GM15510 (cell line): ENCODE data around the gene TMEM44.

Experiments
- POLR2A ChIP-seq: IDR thresholded peaks from 3 replicates; pipeline ENCODE4 v1.6.1; 2011; ENCODE audit warnings: borderline replicate concordance; ENCODE audit not compliant: insufficient read length; ENCODE audit errors: extremely low read depth

The TMEM44 gene

DNA sequence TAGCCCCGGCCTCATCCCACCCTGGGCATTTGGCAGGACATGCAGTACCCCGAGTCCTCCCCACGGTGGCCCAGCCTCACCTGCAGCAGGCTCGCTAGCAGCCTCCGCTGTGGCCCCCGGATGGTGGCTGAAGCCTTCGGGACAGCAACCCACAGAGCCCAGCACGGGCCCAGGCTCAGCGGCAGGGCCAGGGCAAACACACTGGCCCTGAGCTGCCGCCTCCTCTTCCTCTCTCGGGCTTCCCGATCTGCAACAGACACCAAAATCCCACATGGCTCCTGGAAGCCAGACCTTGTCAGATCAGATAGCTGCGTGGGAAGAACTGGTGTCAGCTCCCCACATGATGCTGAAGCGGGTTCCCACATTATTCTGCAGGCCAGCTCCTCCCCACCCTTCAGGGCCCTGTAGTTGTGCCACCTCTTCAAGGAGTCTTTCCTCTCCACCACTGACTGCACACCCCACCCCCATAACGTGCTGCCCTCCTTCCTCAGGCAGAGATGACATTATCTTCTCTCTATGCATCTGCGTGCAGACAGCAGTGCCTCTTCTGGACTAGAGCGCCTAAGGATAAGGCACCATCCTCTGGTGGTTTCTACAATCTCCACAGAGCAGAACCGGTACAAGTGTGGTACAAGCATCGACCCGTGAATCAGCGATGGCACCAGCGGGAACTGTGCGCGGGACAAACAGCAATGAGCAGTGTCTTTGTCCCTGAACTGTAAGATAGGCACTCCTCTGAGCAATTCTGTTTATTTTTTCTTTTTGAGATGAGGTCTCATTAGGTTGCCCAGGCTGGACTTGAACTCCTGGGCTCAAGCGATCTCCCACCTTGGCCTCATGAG, 9.5 kb downstream of the TMEM44 start:
- no peak for TF ChIP-seq POLR2A

DNA sequence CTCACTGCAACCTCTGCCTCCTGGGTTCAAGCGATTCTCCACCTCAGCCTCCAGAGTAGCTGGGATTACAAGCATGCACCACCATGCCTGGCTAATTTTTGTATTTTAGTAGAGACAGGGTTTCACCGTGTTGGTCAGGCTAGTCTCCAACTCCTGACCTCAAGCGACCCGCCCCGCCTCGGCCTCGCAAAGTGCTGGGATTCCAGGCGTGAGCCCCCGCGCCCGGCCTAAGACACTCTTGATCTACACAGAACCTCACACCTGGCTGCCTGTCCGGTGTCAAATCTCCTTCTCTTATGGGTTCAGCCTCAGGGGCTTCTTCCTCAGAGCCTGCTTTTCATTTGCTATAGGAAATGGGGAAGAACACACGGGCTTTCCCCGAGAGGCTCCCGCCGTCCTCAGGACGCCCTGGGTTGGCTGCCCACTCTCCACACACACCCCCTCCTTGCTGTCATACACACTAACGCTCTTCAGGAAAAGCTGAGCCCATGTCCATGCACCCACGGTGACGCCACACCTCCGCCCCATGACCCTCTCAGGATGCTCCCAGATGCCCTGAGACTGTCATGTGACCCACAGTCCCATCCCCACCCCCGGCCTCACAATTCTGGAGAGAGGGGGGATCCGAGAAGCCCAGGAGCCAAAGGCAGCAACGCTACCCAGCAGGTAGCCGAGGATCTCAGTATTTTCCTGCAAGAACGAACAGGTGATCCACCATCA, 10.4 kb downstream of the TMEM44 start:
- no peak for TF ChIP-seq POLR2A

DNA sequence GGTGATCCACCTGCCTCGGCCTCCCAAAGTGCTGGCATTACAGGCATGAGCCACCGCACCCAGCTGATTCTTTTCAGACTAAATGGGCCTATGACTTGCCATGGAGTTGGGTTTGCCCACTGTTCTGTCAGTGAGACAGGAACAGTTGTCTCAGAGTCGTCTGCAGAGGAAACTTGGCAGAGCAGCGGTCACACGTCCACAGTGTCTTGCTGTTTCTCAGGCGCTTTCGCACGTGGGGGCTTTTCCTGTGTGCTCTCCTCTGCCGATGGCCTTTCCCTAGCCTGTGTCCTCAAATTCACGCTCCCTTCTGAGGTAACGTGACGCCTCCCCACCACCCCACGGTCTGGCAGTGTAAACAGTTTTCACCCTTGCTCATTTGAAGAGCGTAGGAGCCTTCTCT, 11.3 kb downstream of the TMEM44 start:
- TF ChIP-seq POLR2A, result no peak

DNA sequence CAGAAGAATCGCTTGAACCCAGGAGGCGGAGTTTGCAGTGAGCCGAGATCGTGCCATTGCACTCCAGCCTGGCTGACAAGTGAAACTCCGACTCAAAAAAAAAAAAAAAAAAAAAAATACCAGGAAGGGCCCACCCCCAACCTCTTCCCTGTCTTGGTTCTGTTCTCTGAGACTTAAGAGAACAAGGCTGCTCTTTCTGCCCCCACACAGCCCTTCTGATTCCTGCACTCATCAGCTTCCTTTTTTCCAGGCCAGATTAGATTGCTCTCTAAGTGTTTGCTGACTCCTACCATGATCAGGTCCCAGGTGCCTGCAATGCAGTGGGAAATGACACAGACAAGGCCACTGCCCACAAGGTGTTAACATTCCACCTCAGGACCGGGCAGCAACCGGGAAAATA, 13.0 kb downstream of the TMEM44 start:
- no peak for TF ChIP-seq POLR2A

DNA sequence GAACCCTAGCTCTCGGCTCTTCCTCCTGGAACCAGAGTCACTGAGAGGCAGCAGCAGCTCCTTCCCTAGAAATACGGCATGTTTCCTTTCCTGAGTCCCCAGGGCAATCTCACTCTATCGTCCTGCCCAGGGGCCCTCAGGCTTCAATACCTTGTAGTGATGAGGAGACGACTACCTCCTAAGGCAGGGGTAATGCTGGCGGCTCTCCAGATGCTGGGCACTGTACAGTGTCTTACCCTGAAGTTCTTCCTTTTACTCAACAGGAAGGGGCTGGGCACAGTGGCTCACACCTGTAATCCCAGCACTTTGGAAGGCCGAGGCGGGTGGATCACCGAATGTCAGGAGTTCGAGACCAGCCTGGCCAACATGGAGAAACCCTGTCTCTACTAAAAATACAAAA, 13.5 kb downstream of the TMEM44 start:
- no peak for TF ChIP-seq POLR2A

DNA sequence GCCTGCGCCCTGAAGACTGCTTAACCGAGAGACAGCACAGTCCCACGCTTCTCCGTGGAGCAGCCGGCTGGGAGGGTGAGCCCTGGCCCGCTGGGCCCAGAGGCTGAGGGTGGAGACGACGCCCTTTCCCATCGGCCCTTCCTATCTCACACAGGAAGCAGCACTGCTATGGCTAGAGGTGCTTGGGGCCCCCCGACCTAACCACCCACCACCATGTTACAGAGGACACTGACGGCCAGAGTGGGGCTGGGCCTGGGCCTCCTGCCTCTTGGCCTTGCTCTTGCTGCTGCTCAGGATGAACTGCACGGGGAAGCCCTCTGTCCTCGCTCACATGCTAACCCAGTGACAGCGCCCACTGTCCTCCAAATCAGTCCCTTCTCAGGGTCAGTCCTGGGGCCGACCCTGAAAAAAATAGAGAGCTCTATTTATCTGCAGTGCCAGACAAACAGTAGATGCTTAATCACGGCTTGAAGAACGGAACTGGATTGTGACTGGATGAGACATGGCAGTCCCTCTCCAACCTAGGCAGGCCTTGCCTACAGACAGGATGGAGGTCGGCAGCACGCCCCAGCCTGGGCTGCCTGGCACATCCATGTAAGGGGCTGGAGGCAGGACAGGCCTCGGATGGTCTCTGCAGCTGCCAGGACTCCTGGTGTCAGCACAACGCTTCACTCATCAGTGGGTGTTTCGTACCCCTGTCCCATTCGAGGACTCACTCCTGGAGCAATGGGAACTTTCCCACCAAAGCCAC, 14.2 kb downstream of the TMEM44 start:
- TF ChIP-seq POLR2A, result no peak

DNA sequence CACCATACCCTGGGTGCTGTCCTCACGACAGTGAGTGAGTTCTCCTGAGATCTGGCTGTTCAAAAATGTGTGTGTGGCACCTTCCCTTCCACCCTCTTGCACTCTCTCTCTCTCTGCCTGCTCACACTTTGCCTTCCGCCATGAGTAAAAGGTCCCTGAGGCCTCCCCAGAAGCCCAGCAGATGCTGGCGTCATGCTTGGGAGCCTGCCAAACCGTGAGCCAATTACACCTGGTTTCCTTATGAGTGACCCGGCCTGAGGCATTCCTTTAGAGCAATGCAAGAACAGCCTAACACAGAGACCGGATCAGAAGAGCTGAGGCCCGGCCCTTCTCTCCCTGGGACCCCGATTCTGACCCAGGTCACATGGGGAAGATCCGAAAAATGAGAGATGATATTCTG, 15.4 kb downstream of the TMEM44 start:
- TF ChIP-seq POLR2A, result no peak

DNA sequence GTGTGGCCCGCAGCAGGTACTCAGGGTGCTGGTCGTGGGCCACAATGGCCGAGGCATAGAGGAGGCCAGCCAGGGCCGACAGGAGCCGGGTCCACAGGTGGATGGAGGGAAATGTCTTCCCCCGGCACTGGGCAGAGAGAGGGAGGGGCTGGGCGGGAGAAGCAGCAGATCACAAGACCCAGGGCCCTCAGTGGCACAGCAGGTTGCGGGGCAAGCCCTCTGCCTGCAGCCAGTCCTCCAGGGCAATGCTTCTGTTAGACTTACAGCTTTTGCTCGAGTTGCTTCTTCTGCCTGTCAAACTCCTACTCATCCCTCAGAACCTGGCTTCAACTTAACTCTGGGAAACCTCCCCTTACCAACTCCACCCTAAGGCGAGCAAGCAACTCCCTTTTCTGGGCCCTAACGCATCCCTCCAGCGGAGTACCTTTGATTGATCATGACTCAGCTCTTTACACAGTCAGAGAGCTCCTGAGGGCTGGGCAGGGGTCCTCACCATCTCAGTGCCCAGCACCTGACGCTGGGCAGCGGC, 16.0 kb downstream of the TMEM44 start:
- TF ChIP-seq POLR2A, result no peak

DNA sequence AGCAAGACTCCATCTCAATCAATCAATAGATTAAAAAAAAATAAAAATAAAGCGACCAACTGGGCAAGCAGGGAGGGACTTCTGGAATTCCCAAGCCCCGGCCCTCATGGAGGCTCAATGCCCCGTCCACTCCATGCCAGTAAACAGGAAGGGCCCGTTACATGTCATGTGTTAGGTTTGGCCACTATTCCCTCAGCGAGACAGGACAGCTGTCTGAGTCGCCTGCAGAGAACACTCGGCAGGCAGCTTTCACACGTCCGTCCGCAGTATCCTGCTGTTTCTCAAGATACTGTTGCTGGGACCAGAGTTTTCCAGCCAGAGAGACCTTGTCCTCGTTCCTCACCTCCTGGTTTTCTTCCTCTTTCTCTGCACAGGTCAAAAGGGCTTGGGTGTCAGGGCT, 18.0 kb downstream of the TMEM44 start:
- no peak for TF ChIP-seq POLR2A

DNA sequence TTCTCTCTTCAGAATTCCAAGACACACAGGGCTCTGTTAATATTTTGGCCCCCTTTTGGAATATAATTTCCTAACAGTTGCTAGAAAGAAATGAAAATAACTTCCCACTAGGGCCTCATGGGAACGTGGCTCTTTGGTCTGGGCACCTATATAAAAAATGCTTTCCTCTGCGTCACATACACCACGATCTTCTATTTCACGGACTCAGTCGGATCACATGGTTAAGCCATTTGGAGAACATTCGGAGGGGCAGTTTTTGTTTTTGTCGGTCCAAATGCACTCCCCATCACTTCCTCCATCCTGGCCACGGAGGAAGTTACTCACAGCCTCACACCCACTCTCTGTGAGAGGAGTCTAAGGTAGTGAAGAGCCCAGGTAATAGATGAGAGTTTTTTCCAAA, 21.0 kb downstream of the TMEM44 start:
- no peak for TF ChIP-seq POLR2A

DNA sequence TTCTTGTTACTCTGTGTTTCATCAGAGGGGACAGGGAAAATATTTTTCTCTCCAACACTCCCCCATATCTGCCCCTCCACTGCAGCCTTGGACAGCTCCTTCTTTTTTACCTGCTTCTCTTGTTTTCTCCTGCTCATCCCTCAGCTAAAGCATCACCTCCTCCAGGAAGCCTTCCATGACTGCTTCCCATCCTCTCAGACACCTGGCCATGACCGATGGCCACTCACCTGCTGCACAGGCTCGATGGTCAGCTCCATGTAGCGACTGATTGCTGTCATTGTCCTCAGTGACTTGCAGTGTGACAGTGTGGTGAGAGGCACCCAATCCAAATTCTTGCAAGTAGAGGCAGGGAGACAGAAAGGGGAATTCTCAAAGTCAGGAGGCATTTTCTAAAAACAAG, 22.5 kb downstream of the TMEM44 start:
- TF ChIP-seq POLR2A, result no peak

DNA sequence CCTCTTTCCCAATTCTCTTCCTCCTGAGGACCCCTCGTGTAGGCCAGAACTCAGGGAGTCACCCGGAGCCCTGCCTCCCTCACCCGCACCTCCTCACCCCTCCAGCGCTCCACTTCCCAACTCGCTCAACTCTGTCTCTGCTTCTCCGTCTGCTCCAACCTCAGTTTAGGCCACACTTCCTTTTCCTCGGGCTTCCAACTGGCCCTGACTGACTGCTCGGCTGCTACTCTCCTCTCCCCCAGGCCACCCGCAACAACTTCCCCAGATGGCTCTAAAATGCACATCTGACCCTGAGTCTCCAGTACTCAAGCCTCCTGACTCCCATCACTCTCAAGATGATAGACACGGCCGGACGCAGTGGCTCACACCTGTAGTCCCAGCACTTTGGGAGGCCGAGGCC, 23.6 kb downstream of the TMEM44 start:
- TF ChIP-seq POLR2A, result no peak

DNA sequence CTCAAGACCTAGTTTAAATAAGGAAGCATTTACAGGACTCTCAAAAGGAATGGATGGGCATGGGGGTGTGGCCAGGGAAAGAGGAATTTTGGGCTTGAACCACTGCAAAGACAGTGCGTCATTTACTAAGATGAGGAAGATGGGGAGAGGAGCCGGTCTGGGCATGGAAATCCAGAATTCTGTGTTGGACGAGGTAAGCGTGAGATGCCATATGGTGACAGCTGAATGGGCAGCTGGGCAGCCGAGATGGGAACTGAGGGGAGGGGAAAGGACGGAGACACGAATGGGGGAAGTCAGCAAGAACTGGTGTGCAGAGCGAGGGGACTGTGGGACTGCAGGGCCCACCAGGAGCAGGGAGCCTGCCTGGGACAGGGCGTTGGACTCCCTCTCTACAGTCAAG, 24.2 kb downstream of the TMEM44 start:
- TF ChIP-seq POLR2A, result no peak

DNA sequence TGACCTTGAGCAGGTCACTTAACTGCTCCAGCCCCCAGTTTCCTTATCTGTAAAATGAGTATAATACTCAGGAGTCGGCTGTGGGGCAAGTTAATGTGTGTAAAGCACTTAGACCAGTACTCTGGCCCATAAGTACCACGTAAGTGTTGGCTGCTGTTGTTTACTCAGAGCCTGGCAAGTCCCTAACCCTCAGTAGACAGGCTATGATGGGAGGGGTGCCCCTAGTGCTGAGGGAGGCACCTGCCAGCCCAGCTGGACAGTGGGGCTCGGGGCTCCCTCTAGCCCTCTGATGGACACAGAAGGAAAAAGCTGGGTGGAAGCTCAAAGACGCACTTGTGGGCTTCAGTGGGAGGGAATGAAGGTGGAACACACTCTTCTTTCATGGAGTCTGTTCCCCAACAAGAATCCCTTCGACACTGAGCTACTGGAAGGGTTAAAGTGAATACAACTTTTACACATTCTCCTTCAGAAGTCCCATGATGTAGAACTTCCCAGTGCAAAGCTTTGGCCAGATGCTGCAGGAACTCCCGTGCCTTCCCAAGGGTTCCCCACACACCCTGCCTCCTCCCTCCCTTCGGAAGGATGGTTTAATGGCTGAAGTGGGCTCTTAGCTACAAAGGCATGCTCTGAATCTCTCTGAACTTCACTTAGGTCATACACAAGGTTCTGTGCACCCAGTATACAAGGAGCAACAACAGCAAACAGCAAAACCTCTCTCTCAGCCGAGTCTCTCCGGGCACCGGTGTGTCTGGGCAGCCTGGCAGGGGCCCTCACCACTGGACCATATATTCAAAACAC, 25.4 kb downstream of the TMEM44 start:
- TF ChIP-seq POLR2A, result no peak
